GM06990 (cell line): ENCODE measurements around the gene TBX21.
A peak's percentile ranks its signal among the peaks of the same experiment; 100 is the strongest.

Source experiments
- DNase-seq: peaks from one replicate; pipeline ENCODE4 v3.0.0-alpha.2; 2011; ENCODE audit not compliant: insufficient read length; ENCODE audit errors: extremely low read depth
- H3K27me3 ChIP-seq: replicated peaks from 2 replicates; pipeline ENCODE4 v1.6.0; 2011; ENCODE audit warnings: low read length; ENCODE audit not compliant: control insufficient read depth, insufficient read depth
- H3K36me3 ChIP-seq: 2 replicates; pipeline ENCODE4 v1.5.1; 2011; ENCODE audit warnings: low read length; ENCODE audit not compliant: control insufficient read depth, insufficient read depth
- H3K4me3 ChIP-seq: replicated peaks from 2 replicates; pipeline ENCODE4 v1.5.1; 2011; ENCODE audit warnings: low read depth, mild to moderate bottlenecking, control low read depth, low read length
- TF ChIP-seq, protein P1 (sequence below): IDR thresholded peaks from 2 replicates; pipeline ENCODE4 v1.5.1; 2011; ENCODE audit warnings: low read length, control low read depth, mild to moderate bottlenecking, inconsistent platforms; ENCODE audit not compliant: insufficient read depth, poor library complexity, severe bottlenecking

TBX21 gene

DNA sequence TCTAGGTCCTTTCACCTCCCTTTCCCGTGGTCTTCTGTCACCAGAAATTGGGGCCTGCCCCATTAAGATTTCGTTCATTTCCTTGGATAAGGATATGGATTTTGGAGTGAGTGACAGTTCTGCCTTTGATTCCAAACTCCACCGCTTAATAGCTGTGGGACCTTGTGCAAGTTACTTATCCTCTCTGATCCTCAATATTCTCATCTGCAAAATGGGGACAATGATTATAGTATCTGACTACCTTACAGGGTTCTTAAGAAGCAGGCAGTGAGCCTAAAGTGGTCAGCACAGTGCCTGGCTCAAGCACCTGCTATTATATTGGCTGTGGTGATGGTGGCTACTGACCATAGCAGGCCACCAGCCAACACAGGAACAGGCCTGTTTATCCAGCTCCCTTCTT is 23.4 kb upstream of the TBX21 start:
- H3K27me3 ChIP-seq = no peaks in the 10 kb centered on the region; the same call in none of the 2 replicates
- no peak overlapping the region for H3K4me3 ChIP-seq
- DNase-seq = no peak
- TF ChIP-seq, protein P1, sequence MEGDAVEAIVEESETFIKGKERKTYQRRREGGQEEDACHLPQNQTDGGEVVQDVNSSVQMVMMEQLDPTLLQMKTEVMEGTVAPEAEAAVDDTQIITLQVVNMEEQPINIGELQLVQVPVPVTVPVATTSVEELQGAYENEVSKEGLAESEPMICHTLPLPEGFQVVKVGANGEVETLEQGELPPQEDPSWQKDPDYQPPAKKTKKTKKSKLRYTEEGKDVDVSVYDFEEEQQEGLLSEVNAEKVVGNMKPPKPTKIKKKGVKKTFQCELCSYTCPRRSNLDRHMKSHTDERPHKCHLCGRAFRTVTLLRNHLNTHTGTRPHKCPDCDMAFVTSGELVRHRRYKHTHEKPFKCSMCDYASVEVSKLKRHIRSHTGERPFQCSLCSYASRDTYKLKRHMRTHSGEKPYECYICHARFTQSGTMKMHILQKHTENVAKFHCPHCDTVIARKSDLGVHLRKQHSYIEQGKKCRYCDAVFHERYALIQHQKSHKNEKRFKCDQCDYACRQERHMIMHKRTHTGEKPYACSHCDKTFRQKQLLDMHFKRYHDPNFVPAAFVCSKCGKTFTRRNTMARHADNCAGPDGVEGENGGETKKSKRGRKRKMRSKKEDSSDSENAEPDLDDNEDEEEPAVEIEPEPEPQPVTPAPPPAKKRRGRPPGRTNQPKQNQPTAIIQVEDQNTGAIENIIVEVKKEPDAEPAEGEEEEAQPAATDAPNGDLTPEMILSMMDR = no peak
- H3K36me3 ChIP-seq = no peaks in the 10 kb centered on the region

DNA sequence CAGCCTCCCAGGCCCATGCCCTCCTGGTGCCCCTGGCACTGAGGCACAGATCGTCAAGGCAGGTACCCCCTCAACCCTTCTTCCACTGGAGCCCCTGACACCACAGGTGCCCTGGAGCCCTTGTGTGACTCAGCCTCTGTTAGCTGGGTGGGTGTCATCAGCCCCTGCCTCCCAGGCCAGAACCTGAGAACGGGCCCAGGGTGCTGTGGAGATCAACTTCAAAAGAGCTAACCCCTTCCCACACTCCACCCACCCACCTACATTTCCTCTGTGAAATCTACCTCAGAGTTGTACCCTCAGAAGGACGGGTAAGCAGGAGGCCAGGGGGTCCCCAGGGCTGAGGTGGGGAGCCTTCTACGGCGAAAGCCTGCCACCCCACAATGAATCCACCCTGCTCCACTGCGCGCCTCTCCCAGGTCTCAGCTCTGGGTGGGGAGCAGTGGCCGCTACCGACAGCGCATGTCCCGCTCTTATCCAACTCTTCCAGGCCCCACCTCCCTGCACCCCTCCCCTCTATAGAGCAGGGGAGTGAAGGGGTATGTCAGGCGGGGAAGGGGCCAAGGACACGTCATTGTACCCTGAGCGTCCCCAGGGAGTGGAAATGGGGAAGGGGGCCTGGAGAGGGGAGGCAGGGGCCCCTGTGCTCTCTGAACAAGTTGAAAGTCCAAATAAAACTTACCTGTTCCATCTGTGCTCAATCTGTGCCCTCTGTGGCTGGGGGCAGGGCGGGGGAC is 21.5 kb upstream of the TBX21 start:
- Histone ChIP-seq H3K4me3 (no peak overlapping the region), H3K36me3 (no peaks in the 10 kb centered on the region), H3K27me3 (no peaks in the 10 kb centered on the region; the same call in 1 of the 2 replicates)
- no peak for DNase-seq
- TF ChIP-seq, protein P1 = no peak

GRCh38 chr17:47712330-47713023 is 20.6 kb upstream of the TBX21 start:
- Histone ChIP-seq H3K36me3 (no peaks in the 10 kb centered on the region), H3K4me3 (no peak overlapping the region), H3K27me3 (no peaks in the 10 kb centered on the region; the same call in 1 of the 2 replicates)
- TF ChIP-seq, protein P1 = no peak
- no peak for DNase-seq

DNA sequence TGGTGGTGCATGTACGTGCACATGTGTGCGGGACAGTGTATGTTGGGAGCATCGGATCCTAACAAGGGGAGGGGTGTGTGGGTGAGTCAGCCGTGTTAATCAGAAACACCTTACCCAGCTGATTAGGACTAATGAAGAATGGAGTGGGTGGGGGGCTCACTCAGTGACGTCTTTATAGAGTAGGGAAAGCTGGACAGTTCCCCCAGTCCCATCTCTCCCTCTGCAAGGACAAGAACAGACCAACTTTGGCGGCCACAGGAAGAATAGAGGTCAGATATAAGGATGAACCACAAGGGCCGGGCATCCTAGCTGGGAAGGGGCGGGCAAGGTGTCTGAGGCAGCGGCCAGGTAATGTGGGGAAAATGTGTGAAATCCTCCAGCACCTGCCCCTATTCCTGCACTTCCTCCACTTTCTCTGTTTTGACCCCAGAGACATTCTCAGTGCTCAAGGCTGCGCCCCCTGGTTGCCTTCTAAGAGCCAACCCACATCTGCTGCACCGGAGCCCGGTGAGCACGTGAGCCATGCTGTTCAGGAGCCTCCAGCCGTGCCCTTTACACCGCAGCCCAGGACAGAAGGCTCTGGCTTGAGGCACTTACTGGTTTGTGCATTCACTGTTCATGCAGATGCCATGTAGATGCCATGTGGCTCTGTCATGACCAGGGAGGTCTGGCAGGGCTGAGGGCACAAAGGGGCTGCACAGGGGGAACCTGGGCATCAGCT is 18.9 kb upstream of the TBX21 start:
- no peak for DNase-seq
- Histone ChIP-seq H3K27me3 (peaks cover 4% of the 10 kb centered on the region), H3K36me3 (no peaks in the 10 kb centered on the region), H3K4me3 (no peak overlapping the region)
- TF ChIP-seq, protein P1 = peak; percentile 31

- TF ChIP-seq, protein P1 = no peak
- Histone ChIP-seq H3K36me3 (no peaks in the 10 kb centered on the region), H3K4me3 (no peak overlapping the region), H3K27me3 (peaks cover 4% of the 10 kb centered on the region)
- no peak for DNase-seq
These were observed 18.2 kb upstream of the TBX21 start for GRCh38 chr17:47714773-47715396.
